IPS-18c (cell line): ENCODE results near the gene TBC1D2.
"Not testable (repeated sequence)": the region's sequence is repeated elsewhere in the genome, so short reads cannot be mapped to it uniquely, and the experiment has no call there.

ENCODE experiments used
- H3K4me3 ChIP-seq: 2 replicates; pipeline ENCODE4 v1.7.0; 2013; ENCODE audit warnings: low read depth, mild to moderate bottlenecking, low read length, moderate library complexity; ENCODE audit not compliant: insufficient read depth
- H3K9me3 ChIP-seq: one replicate; pipeline ENCODE4 v1.6.1; 2013; ENCODE audit warnings: mild to moderate bottlenecking, low read length, moderate library complexity; ENCODE audit not compliant: control insufficient read depth, insufficient read depth

The TBC1D2 gene, protein sequence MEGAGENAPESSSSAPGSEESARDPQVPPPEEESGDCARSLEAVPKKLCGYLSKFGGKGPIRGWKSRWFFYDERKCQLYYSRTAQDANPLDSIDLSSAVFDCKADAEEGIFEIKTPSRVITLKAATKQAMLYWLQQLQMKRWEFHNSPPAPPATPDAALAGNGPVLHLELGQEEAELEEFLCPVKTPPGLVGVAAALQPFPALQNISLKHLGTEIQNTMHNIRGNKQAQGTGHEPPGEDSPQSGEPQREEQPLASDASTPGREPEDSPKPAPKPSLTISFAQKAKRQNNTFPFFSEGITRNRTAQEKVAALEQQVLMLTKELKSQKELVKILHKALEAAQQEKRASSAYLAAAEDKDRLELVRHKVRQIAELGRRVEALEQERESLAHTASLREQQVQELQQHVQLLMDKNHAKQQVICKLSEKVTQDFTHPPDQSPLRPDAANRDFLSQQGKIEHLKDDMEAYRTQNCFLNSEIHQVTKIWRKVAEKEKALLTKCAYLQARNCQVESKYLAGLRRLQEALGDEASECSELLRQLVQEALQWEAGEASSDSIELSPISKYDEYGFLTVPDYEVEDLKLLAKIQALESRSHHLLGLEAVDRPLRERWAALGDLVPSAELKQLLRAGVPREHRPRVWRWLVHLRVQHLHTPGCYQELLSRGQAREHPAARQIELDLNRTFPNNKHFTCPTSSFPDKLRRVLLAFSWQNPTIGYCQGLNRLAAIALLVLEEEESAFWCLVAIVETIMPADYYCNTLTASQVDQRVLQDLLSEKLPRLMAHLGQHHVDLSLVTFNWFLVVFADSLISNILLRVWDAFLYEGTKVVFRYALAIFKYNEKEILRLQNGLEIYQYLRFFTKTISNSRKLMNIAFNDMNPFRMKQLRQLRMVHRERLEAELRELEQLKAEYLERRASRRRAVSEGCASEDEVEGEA

DNA sequence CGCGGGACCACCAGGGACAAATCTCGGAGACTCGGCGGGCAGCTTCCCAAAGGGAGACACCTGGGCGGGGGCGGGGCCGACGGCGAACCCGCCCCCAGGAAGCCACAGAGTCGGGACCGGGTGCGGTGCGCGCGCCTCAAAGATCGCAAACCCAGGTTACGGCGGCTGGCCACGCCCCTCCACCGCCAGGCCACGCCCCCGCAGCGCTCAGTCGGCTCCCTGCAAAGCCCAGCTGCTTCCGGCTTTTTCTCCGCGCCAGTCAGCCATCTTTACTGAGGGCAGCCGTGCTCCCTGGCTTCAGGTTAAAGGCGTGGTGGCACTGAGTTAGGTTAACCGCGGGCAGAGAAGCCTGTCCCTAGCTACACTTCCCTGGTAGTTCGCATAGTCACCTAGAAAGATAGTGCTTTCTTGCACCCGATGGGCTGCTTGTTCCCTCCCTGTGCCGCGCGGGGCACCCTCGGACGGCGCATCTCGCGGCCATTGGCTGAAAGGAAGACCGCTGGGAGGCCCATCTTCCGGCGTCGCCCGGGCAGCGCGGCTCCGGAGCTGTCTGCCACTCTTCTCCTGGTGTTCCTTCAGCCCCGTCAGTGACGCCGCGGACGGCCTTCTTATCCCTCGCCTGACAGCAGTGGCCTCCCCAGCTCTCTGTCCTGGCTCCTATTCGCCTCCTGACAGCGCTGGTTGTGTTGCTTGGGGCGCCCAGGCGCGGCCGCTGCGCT is at the start of gene TBC1D2:
TBC1D2 (minus strand) TSS at position 72 of the 719 bp plus-strand sequence. CDS start 108 bp downstream, outside the sequence.
- Histone ChIP-seq H3K9me3 (no peaks in the 10 kb centered on the region), H3K4me3 (peak within 1 kb of the TSS; percentile 69)

DNA sequence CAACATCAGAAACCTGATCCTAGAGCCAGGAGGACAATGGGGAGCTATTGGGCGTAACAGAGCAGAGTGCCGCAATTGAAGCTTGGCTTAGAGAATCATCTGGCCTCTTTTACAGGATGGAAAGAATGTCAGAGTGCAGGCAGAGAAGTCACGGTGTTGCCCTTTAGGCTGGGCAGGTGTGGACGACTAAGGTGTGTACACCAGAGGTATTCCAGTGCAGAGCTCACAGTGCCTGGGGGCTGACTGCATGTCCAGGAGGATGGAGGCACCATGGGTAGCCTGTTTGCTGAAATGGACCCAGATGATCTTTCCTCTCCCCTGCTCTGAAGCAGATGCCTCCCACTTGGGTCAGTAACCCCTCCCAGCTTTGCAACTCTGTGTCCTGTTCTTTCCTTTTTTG is 48.9 kb upstream of the TBC1D2 start:
- Histone ChIP-seq H3K4me3 (no peak overlapping the region), H3K9me3 (no peaks in the 10 kb centered on the region)

GRCh38 chr9:98303633-98304125 is 48.2 kb upstream of the TBC1D2 start:
- Histone ChIP-seq H3K9me3 (no peaks in the 10 kb centered on the region), H3K4me3 (no peak overlapping the region)

GRCh38 chr9:98302938-98303632 is 47.6 kb upstream of the TBC1D2 start:
- Histone ChIP-seq H3K4me3 (no peak overlapping the region), H3K9me3 (no peaks in the 10 kb centered on the region)

- no peak overlapping the region for H3K4me3 ChIP-seq
- no peaks in the 10 kb centered on the region for H3K9me3 ChIP-seq
These were observed 46.7 kb upstream of the TBC1D2 start for GRCh38 chr9:98302150-98302549.

DNA sequence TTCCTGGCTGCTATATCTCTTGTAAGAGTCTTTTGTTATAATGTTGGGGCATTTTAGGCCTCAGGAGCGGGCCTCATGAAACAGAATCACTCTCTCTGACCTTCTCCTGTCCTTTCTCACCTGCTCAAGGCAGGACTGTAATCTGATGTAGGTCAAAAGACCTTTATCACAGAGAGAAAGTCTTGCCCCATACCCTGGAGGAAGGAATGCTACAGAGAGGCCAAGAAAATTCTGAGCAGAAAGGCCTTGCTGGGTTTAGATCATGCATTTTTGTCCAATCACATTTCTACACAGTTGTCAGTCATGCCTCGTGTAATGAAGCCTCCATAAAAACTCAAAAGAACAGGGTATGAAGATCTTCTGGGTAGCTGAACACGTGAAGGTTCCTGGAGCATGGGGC is 45.2 kb upstream of the TBC1D2 start:
- Histone ChIP-seq H3K9me3 (no peaks in the 10 kb centered on the region), H3K4me3 (no peak overlapping the region)

- Histone ChIP-seq H3K4me3 (no peak overlapping the region), H3K9me3 (no peaks in the 10 kb centered on the region)
These were observed 43.0 kb upstream of the TBC1D2 start for GRCh38 chr9:98298476-98298875.

GRCh38 chr9:98295824-98296223 is 40.4 kb upstream of the TBC1D2 start:
- Histone ChIP-seq H3K4me3 (no peak overlapping the region), H3K9me3 (no peaks in the 10 kb centered on the region)

DNA sequence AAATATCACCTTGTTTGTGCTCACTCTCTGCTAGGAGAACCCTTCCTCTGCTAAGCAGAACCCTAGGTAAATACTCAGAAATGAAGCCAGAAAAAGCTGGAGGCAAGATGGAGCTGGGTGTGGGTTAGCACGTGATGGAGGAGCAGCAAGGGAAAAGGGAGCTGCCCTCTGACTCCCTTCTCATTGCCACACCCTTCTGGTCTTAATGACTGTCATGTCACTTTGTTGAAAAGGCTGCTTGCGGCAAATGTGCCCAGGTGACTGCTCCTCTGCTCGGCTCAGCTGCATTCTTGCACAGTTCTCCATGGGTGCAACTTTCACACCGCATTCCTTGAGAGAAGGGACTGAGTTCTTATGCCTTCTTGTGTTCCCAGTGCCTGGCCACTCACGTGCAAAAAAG is 36.4 kb upstream of the TBC1D2 start:
- H3K4me3 ChIP-seq: no peak overlapping the region

DNA sequence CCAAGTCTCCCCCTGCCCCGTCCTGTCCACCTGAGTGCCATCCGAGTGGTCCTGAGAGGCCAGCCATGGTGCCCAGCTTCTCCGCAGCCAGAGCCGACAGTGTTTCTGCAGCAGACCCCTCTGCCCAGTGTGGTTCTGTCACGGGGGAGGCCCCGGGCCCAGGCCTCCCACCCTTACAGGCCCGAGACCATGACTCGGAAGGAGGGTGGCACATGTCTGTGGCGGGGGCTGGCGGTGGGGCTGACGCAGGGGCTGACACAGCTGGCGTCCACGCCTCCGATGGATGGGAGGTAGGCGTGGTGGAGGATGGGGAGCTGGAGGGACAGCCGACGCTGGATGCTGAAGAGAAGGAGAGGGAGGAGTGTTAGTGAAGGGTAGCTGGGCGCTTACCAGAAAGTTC is 35.0 kb upstream of the TBC1D2 start:
- Histone ChIP-seq H3K4me3 (no peak overlapping the region), H3K9me3 (no peaks in the 10 kb centered on the region)

More for the DNA sequence above, 36.4 kb upstream of the TBC1D2 start:
- H3K9me3 ChIP-seq: no peaks in the 10 kb centered on the region

DNA sequence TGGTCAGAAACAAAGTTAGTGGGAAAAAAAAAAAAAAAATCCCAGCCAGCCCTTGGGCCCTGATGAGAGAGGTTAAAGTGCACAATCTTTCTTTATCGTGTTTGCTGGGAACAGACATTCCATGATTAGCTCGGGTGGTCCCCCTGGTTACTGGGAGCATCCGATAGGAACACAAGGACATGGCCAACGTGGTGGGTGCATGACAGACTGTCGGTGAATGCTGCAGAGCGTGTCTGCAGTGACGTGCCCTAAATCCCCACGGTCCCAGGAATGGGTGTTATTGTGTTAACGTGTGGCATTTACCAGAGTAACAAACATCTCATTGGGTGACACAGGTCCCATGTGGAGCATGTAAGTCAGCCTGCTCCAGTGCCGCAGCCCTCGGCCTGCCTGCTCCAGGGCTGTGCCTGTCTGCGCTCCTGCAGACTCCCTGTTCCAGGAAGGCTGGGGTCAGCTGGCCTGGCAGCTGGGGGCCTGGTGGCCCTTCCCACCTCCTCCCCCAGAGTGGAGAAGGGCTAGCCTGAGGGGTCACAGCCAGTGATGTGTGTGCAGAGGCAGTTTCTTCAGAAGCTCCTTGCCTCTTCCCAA is 34.3 kb upstream of the TBC1D2 start:
- no peak overlapping the region for H3K4me3 ChIP-seq
- no peaks in the 10 kb centered on the region for H3K9me3 ChIP-seq

- Histone ChIP-seq H3K4me3 (no peak overlapping the region), H3K9me3 (no peaks in the 10 kb centered on the region)
These were observed 33.4 kb upstream of the TBC1D2 start for GRCh38 chr9:98288881-98289280.

DNA sequence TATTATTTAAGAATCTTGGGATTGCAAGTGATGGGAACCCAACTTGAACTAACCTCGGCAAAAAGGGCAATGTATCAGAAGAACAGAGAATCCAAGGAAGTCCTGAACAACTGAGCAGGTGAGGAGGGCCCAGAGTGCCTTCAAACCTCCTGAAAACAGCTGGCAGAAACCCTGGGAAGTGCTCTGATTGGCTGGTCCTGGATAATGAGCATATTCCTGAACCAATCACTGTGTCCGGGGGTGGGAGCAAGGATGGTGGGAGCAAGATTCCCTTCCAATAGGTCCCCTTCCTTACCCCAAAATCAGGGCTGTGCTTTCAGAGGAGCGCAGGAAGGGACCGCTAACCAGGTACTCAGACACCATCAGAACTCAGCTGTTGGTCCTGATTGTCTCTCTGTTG is 31.9 kb upstream of the TBC1D2 start:
- Histone ChIP-seq H3K4me3 (no peak overlapping the region), H3K9me3 (no peaks in the 10 kb centered on the region)

- H3K4me3 ChIP-seq: no peak overlapping the region
- no peaks in the 10 kb centered on the region for H3K9me3 ChIP-seq
These were observed 30.0 kb upstream of the TBC1D2 start for GRCh38 chr9:98285446-98285845.

DNA sequence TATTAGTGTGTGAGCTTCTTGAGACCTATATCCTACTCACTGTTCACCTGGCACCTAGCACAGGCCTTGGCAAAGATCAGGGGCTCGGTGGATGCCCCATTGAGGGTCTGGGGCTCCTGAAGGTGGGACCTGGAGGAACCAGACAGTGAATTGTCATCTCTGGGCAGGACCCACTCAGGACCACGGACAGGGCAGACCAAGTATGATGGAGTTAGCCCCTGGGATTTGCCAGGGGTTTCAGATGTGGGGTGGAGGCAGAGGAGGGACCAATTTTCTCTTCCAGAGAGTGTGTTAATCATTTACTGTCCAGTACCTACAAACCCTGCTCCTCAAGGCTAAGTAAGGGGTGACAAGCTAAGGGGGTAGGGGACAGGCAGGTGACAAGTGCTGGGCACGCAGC is 29.3 kb upstream of the TBC1D2 start:
- Histone ChIP-seq H3K9me3 (no peaks in the 10 kb centered on the region), H3K4me3 (no peak overlapping the region)

DNA sequence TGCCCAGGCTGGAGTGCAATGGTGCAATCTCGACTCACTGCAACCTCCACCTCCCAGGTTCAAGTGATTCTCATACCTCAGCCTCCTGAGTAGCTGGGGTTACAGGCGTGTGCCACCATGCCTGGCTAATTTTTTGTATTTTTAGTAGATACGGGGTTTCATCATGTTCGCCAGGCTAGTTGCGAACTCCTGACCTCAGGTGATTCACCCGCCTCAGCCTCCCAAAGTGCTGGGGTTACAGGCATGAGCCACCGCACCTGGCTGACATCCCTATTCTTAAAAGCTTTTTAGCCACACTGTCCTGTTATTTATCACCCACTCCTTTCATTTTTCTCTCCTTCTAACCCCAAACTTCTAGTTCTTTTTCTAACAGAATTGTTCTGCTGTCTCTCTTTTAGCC is 27.7 kb upstream of the TBC1D2 start:
- not testable (repeated sequence) for H3K9me3 ChIP-seq

More for the DNA sequence above, 27.7 kb upstream of the TBC1D2 start:
- H3K4me3 ChIP-seq: not testable (repeated sequence)
